HL-60/S4 treated with retinoic acid at 250 ng/mL for 4 days and 3 days (cell line): Measurements from ENCODE around the gene TBXAS1.

Source experiments
- in situ Hi-C: fragments of 300-500 bp; cut with MboI; formaldehyde crosslinking; loops from 2 replicates; pipeline ENCODE4 v1.7.0; 2022; ENCODE audit warnings: low sequenced_read_pairs

The TBXAS1 gene

GRCh38 chr7:140036224-140036962, 207.3 kb downstream of the TBXAS1 start:
- in situ Hi-C loops: no loop called here

GRCh38 chr7:140039066-140039465, 210.0 kb downstream of the TBXAS1 start:
- in situ Hi-C loops: no loop called here

- in situ Hi-C loops: no loop called here
These were observed 210.8 kb downstream of the TBXAS1 start for GRCh38 chr7:140039896-140040295.

GRCh38 chr7:140041659-140042385, 212.8 kb downstream of the TBXAS1 start:
- in situ Hi-C loops: no loop called here

- in situ Hi-C loops: no loop called here
These were observed 213.3 kb downstream of the TBXAS1 start for GRCh38 chr7:140042386-140042670.

- in situ Hi-C loops: no loop called here
These were observed 215.2 kb downstream of the TBXAS1 start for GRCh38 chr7:140044251-140044650.

GRCh38 chr7:140045697-140046096, 216.6 kb downstream of the TBXAS1 start:
- in situ Hi-C loops: no loop called here

GRCh38 chr7:140047197-140047596, 218.1 kb downstream of the TBXAS1 start:
- in situ Hi-C loops: no loop called here

GRCh38 chr7:140048138-140048537, 219.1 kb downstream of the TBXAS1 start:
- in situ Hi-C loops: no loop called here

- in situ Hi-C loops: no loop called here
These were observed 219.9 kb downstream of the TBXAS1 start for GRCh38 chr7:140048989-140049338.

GRCh38 chr7:140049339-140050024, 220.4 kb downstream of the TBXAS1 start:
- in situ Hi-C loops: no loop called here

- in situ Hi-C loops: no loop called here
These were observed 221.0 kb downstream of the TBXAS1 start for GRCh38 chr7:140050100-140050499.

GRCh38 chr7:140051820-140052219, 222.8 kb downstream of the TBXAS1 start:
- in situ Hi-C loops: no loop called here

- in situ Hi-C loops: no loop called here
These were observed 224.9 kb downstream of the TBXAS1 start for GRCh38 chr7:140053812-140054539.

GRCh38 chr7:140054751-140055150, 225.7 kb downstream of the TBXAS1 start:
- in situ Hi-C loops: no loop called here

- in situ Hi-C loops: no loop called here
These were observed 226.8 kb downstream of the TBXAS1 start for GRCh38 chr7:140055833-140056232.

- in situ Hi-C loops: no loop called here
These were observed 227.5 kb downstream of the TBXAS1 start for GRCh38 chr7:140056431-140057142.

GRCh38 chr7:140057143-140057535, 228.1 kb downstream of the TBXAS1 start:
- in situ Hi-C loops: no loop called here

GRCh38 chr7:140058517-140058916, 229.5 kb downstream of the TBXAS1 start:
- in situ Hi-C loops: no loop called here

- in situ Hi-C loops: no loop called here
These were observed 230.5 kb downstream of the TBXAS1 start for GRCh38 chr7:140059273-140060242.
